Left lung (tissue), 10 donors: Measurements from ENCODE around the gene FABP6. TPM values are rescaled to one million over a fixed set of nuclear protein-coding genes. Genes with fewer than 3 reads are reported as not detected.
A peak's percentile ranks its signal among the peaks of the same experiment; 100 is the strongest.

ENCODE experiments used
- ATAC-seq: fragments of 200-7000 bp; cut with Tn5 transposase; one replicate; pipeline ENCODE4 v1.9.1; 2020; ENCODE audit warnings: moderate library complexity
- DNase-seq, 4 donors: peaks; one replicate each; pipeline ENCODE4 v3.0.0-alpha.2; 2013 to 2020
- H3K27ac ChIP-seq, 2 donors: fragments of 200-600 bp; sonication (generic) in 1 of 2; one replicate each; pipeline versions ENCODE4 v1.5.0 to v1.8.0; 2020 to 2021
- H3K27me3 ChIP-seq, 2 donors: fragments of 200-600 bp; sonication (generic) in 1 of 2; one replicate each; pipeline versions ENCODE4 v1.5.0 to v1.8.0; 2020 to 2021
- H3K36me3 ChIP-seq, 2 donors: fragments of 200-600 bp; sonication (generic) in 1 of 2; one replicate each; pipeline versions ENCODE4 v1.5.0 to v1.8.0; 2020 to 2021
- H3K4me1 ChIP-seq, 2 donors: fragments of 200-600 bp; one replicate each; pipeline ENCODE4 v1.8.0; 2021
- H3K4me3 ChIP-seq, 2 donors: fragments of 200-600 bp; sonication (generic) in 1 of 2; one replicate each; pipeline versions ENCODE4 v1.5.0 to v1.8.0; 2020 to 2021; ENCODE audit warnings: mild to moderate bottlenecking in 1 of 2
- H3K9me3 ChIP-seq, 2 donors: fragments of 200-600 bp; sonication (generic) in 1 of 2; one replicate each; pipeline versions ENCODE4 v1.5.0 to v1.8.0; 2020 to 2021
- CTCF ChIP-seq, 2 donors: fragments of 200-600 bp; sonication (generic) in 1 of 2; IDR thresholded peaks; one replicate each; pipeline versions ENCODE4 v1.5.0 to v1.8.0; 2021; ENCODE audit warnings: antibody characterized with exemption in 2 of 2
- intact Hi-C, 2 donors: fragments of 100-400 bp; cut with DNase I; formaldehyde crosslinking; loops; one replicate each; pipeline versions ENCODE4 v1.11.2 to v1.14.2; 2022
- polyA plus RNA-seq, 6 donors: library from polyadenylated mRNA; unstranded; fragments of 120-200 nt; gene quantifications; one replicate each; pipeline ENCODE4 v1.2.1, GENCODE V29; 2013; ENCODE audit not compliant: insufficient read length in 6 of 6
- total RNA-seq, 2 donors: library from RNA; stranded (reverse); fragmentation: NEBNext Ultra II Directional; extraction: Animal tissue kit (Norgen Biotek cat#: 25700); gene quantifications; one replicate each; pipeline ENCODE4 v1.2.1, GENCODE V29; 2021
- donor health status: DM: no; HTN: yes; CAD: no.
- donor health status: DM: no; HTN: no; CAD: no.

FABP6 gene
- total and polyA plus RNA-seq, 8 donors, result 1.1 to 7.3 (median 3.5) TPM; not detected in 1

GRCh38 chr5:160284291-160284873 is 55.1 kb downstream of the FABP6 start:
- Histone ChIP-seq H3K4me3 (no peak overlapping the region), H3K4me1 (peaks cover 16 to 33% of the 10 kb centered on the region in 2 donors), H3K27ac (no peak overlapping the region), H3K36me3 (peaks cover 0 to 11% of the 10 kb centered on the region in 2 donors), H3K27me3 (no peaks in the 10 kb centered on the region), H3K9me3 (no peaks in the 10 kb centered on the region)
- ATAC-seq, result no peak
- intact Hi-C loops, result no loop called here
- no peak for DNase-seq
- TF ChIP-seq CTCF (IDR thresholded peaks at IDR 0.05), result no peak

- no peak for DNase-seq
- H3K4me3 ChIP-seq, result no peak overlapping the region
- no peaks in the 10 kb centered on the region for H3K27me3 ChIP-seq
- peaks cover 18 to 42% of the 10 kb centered on the region in 2 donors for H3K4me1 ChIP-seq
- no peak overlapping the region for H3K27ac ChIP-seq
- TF ChIP-seq CTCF (IDR thresholded peaks at IDR 0.05), result no peak
- intact Hi-C loops, result no loop called here
- H3K36me3 ChIP-seq, result peaks cover 0 to 2% of the 10 kb centered on the region in 2 donors
- H3K9me3 ChIP-seq, result no peaks in the 10 kb centered on the region
- no peak for ATAC-seq
These were observed 56.0 kb downstream of the FABP6 start for GRCh38 chr5:160285316-160285715.

- Histone ChIP-seq H3K4me1 (peaks cover 18 to 54% of the 10 kb centered on the region in 2 donors), H3K36me3 (no peaks in the 10 kb centered on the region), H3K9me3 (no peaks in the 10 kb centered on the region), H3K27ac (peak overlapping the region; percentile 57 to 68), H3K4me3 (no peak overlapping the region), H3K27me3 (no peaks in the 10 kb centered on the region)
- no peak for TF ChIP-seq CTCF (IDR thresholded peaks at IDR 0.05)
- DNase-seq, result no peak
- intact Hi-C loops, result no loop called here
- no peak for ATAC-seq
These were observed 57.6 kb downstream of the FABP6 start for GRCh38 chr5:160286947-160287346.

- Histone ChIP-seq H3K4me1 (peaks cover 18 to 54% of the 10 kb centered on the region in 2 donors), H3K9me3 (no peaks in the 10 kb centered on the region), H3K27ac (peak overlapping the region; percentile 57 to 68), H3K27me3 (no peaks in the 10 kb centered on the region), H3K4me3 (no peak overlapping the region), H3K36me3 (no peaks in the 10 kb centered on the region)
- intact Hi-C loops, result no loop called here
- no peak for TF ChIP-seq CTCF (IDR thresholded peaks at IDR 0.05)
- ATAC-seq (peak; percentile 89), DNase-seq (peak in 3 of 4 donors; percentile 56 to 88 (median 85))
These were observed 58.2 kb downstream of the FABP6 start for GRCh38 chr5:160287378-160288051.

Other genes with a start within 250 kb of the FABP6 start
- gene TTC1, start 220.4 kb upstream of the FABP6 start, total RNA-seq, result 10 to 100 TPM; 43.1 to 51.8 TPM
- 10 to 100 TPM; 51.6 to 58.5 (median 55.0) TPM for gene TTC1, start 220.4 kb upstream of the FABP6 start, polyA plus RNA-seq
- 10 to 100 TPM; 24.6 to 25.2 TPM for gene PWWP2A, start 110.1 kb upstream of the FABP6 start, total RNA-seq
- 10 to 100 TPM; 33.8 to 37.2 (median 35.5) TPM for gene PWWP2A, start 110.1 kb upstream of the FABP6 start, polyA plus RNA-seq
- gene CCNJL, start 83.1 kb downstream of the FABP6 start, total RNA-seq, result 10 to 100 TPM; 16.0 to 19.6 TPM
- 10 to 100 TPM in 4 of 6 donors, 1 to 10 TPM in 2; 8.6 to 12.4 (median 10.2) TPM for gene CCNJL, start 83.1 kb downstream of the FABP6 start, polyA plus RNA-seq
- gene C1QTNF2, start 141.1 kb downstream of the FABP6 start, total RNA-seq, result 1 to 10 TPM; 2.3 to 2.9 TPM
- gene C1QTNF2, start 141.1 kb downstream of the FABP6 start, polyA plus RNA-seq, result 1 to 10 TPM; 2.8 to 5.3 (median 3.3) TPM
- gene FAM200C, start 170.5 kb downstream of the FABP6 start, total RNA-seq, result 1 to 10 TPM; 3.6 to 5.1 TPM
- 10 to 100 TPM; 13.7 to 19.2 (median 15.8) TPM for gene FAM200C, start 170.5 kb downstream of the FABP6 start, polyA plus RNA-seq
- 10 to 100 TPM; 36.1 to 40.8 TPM for gene SLU7, start 189.6 kb downstream of the FABP6 start, total RNA-seq
- gene SLU7, start 189.6 kb downstream of the FABP6 start, polyA plus RNA-seq, result 10 to 100 TPM; 48.0 to 74.1 (median 61.6) TPM
- 10 to 100 TPM; 10.2 to 27.7 TPM for gene PTTG1, start 192.3 kb downstream of the FABP6 start, total RNA-seq
- gene PTTG1, start 192.3 kb downstream of the FABP6 start, polyA plus RNA-seq, result 100 to 1,000 TPM in 1 of 6 donors, 10 to 100 TPM in 5; 47.1 to 107 (median 64.8) TPM